Activated CD8-positive, alpha-beta memory T cell treated with anti-CD3 and anti-CD28 coated beads, Interleukin-2, amount 10 ng/mL, durations not matched to agents 7 days and 5 days (primary cell): ENCODE measurements around the gene CALN1. TPM values are rescaled to one million over a fixed set of nuclear protein-coding genes. Genes with fewer than 3 reads are reported as not detected.

ENCODE experiments used
- ATAC-seq: fragments of 150-1000 bp; cut with Tn5 transposase; one replicate; pipeline ENCODE4 v1.10.0; 2021; ENCODE audit warnings: moderate library complexity
- CTCF ChIA-PET: fragments of 350-600 bp; sonication (Branson Sonifier 250); formaldehyde crosslinking; loops from one replicate; lab custom pipeline; 2021; ENCODE audit warnings: antibody characterized with exemption; lab: Charles Lee
- DNase-seq: peaks from one replicate; pipeline ENCODE4 v3.0.0-alpha.2; 2020
- H3K27ac Mint-ChIP-seq: one replicate; pipeline ENCODE4 v1.8.0; 2021; ENCODE audit warnings: mild to moderate bottlenecking, mixed read lengths
- H3K27me3 Mint-ChIP-seq: one replicate; pipeline ENCODE4 v1.8.0; 2021; ENCODE audit warnings: mixed read lengths
- H3K36me3 Mint-ChIP-seq: one replicate; pipeline ENCODE4 v1.8.0; 2021; ENCODE audit warnings: mild to moderate bottlenecking, mixed read lengths
- H3K4me1 Mint-ChIP-seq: one replicate; pipeline ENCODE4 v1.8.0; 2021; ENCODE audit warnings: mixed read lengths
- H3K4me3 Mint-ChIP-seq: one replicate; pipeline ENCODE4 v1.8.0; 2021; ENCODE audit warnings: mild to moderate bottlenecking, moderate library complexity, mixed read lengths
- H3K9me3 Mint-ChIP-seq: one replicate; pipeline ENCODE4 v1.8.0; 2022; ENCODE audit warnings: low read depth, mixed read lengths
- total RNA-seq, 2 experiments: library from RNA; stranded (reverse); gene quantifications; one replicate each; pipeline ENCODE4 v1.2.3, GENCODE V29; 2021

The CALN1 gene
- total RNA-seq, 2 experiments from 2014 or later: not detected

DNA sequence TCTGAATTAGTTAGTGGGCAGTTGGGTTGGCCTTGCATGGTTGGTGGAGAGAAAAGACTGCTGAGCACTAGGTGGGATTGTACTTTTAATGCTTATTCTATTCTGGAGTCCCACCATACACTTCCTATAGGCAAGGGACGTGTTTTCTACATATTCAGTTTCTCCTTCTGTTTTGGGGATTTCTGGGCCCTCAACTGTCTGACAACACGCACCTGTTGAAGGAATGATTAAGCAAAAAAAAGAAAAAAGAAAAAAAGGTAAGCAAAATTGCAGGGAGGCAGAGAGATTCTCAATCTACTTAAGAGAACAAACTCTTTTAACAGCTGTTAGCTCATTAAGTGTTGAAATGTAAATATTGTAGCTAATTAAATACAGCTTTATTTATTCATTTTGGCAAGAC, 541.3 kb downstream of the CALN1 start:
- Mint-ChIP-seq H3K27ac (no peak overlapping the region), H3K9me3 (peaks cover 16% of the 10 kb centered on the region), H3K36me3 (peaks cover 1% of the 10 kb centered on the region), H3K4me3 (no peak overlapping the region), H3K27me3 (no peaks in the 10 kb centered on the region), H3K4me1 (no peaks in the 10 kb centered on the region)
- no peak for ATAC-seq
- DNase-seq: no peak
- CTCF ChIA-PET: no interaction called here

DNA sequence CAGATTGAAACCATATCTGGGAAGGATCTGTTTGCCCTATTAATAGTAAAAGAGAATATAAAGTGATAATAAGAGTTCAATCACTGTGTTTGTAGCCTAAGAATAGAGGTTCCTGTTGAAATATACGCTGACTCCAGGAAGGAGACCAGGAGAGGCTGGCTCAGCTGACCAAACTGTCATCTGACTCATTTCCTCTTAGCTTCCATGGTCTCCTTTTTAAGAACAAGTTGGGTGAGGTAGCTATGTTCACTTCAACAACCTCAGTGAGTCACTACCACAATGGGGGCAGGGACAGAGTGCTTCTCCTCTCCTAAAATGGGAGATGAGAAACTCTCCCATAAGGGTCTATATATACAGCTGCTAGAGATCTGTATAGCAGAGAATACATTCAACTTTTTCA, 543.3 kb downstream of the CALN1 start:
- no peaks in the 10 kb centered on the region for H3K27me3 Mint-ChIP-seq
- H3K4me1 Mint-ChIP-seq: no peaks in the 10 kb centered on the region
- no peak for ATAC-seq
- CTCF ChIA-PET: no interaction called here
- H3K27ac Mint-ChIP-seq: no peak overlapping the region
- H3K36me3 Mint-ChIP-seq: peaks cover 1% of the 10 kb centered on the region
- H3K4me3 Mint-ChIP-seq: no peak overlapping the region
- DNase-seq: no peak
- peaks cover 17% of the 10 kb centered on the region for H3K9me3 Mint-ChIP-seq

DNA sequence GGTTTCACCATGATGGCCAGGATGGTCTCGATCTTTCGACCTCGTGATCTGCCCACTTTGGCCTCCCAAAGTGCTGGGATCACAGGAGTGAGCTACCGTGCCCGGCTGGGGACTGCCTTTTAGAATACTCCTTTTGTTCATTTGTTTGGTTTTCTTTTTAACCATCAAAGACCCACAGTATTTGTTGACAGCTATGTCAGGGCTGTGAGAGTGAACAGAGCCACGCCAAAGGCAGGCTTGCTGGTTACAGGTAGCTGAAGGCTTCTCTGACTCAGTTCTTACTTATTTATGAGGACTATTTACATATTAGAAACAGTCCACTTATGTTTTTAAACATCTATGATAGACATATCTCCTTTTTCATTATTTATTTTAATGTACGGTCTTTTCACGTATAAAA, 544.5 kb downstream of the CALN1 start:
- DNase-seq (no peak), ATAC-seq (no peak)
- Mint-ChIP-seq H3K9me3 (peaks cover 18% of the 10 kb centered on the region), H3K27me3 (no peaks in the 10 kb centered on the region), H3K36me3 (peaks cover 1% of the 10 kb centered on the region), H3K27ac (no peak overlapping the region), H3K4me1 (no peaks in the 10 kb centered on the region), H3K4me3 (no peak overlapping the region)
- CTCF ChIA-PET: no interaction called here

DNA sequence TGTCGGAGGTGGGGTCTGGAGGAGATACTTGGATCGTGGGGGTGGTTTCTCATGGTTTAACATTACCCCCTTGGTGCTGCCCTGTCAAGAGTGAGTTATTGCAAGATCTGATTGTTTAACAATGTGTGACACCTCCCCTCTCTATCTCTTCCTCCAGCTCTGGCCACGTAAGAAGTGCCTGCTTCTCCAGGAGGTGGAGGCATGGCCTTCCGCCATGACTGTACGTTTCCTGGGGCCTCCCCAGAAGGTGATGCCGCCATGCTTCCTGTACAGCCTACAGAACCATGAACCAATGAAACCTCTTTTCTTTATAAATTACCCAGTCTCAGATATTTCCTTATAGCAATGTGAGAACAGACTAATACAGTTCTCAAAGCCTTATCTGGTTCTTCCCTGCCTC, 547.0 kb downstream of the CALN1 start:
- CTCF ChIA-PET: no interaction called here
- no peaks in the 10 kb centered on the region for H3K27me3 Mint-ChIP-seq
- H3K9me3 Mint-ChIP-seq: peaks cover 19% of the 10 kb centered on the region
- peaks cover 1% of the 10 kb centered on the region for H3K36me3 Mint-ChIP-seq
- H3K4me3 Mint-ChIP-seq: no peak overlapping the region
- no peaks in the 10 kb centered on the region for H3K4me1 Mint-ChIP-seq
- ATAC-seq: no peak
- H3K27ac Mint-ChIP-seq: no peak overlapping the region
- no peak for DNase-seq

DNA sequence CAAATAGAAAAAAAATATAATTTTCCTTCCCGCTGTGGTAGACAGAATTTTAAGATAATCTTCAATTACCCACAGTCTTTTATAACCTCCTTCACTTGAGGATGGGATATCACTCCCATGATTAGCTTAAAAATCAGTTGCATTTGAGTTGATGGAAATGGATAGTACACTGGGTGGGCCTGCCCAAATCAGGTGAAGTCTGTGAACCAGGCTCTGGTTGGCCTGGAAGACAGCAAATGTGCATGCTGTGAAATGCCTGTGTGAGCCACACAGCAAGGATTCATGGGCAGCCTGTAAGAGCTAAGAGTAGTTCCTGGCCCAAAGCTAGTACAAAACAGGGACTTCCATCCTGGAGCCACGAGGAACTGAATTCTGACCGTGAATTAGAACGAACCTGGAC, 548.0 kb downstream of the CALN1 start:
- ATAC-seq: no peak
- H3K27ac Mint-ChIP-seq: no peak overlapping the region
- no peaks in the 10 kb centered on the region for H3K4me1 Mint-ChIP-seq
- DNase-seq: no peak
- peaks cover 16% of the 10 kb centered on the region for H3K9me3 Mint-ChIP-seq
- CTCF ChIA-PET: interaction anchor here (1.1 kb wide), 1 partner anchor 10 kb away, joined by 3 read pairs; no protein-coding TSS in a partner anchor
- H3K36me3 Mint-ChIP-seq: peaks cover 1% of the 10 kb centered on the region
- H3K27me3 Mint-ChIP-seq: no peaks in the 10 kb centered on the region
- no peak overlapping the region for H3K4me3 Mint-ChIP-seq

DNA sequence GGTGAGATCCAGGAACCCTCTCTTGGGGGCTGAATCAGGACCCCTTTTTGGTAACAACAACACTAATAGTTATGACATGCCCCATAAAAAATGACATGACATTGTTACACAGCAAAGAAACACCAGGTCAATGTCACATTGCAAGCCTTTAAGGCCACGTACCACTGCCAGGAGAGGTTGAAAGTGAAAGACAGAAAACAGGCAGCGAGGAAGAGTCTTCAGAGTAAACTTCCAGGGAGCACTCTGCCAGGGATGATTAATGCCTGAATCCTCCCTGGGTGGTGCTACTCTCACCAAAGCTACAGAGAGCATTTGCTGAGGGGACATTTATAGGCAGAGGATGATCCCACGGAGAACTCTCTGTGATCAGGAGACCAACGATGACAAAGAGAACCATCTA, 551.6 kb downstream of the CALN1 start:
- Mint-ChIP-seq H3K4me1 (no peaks in the 10 kb centered on the region), H3K27me3 (no peaks in the 10 kb centered on the region), H3K4me3 (no peak overlapping the region), H3K9me3 (peaks cover 20% of the 10 kb centered on the region), H3K27ac (no peak overlapping the region), H3K36me3 (no peaks in the 10 kb centered on the region)
- DNase-seq: no peak
- ATAC-seq: no peak
- CTCF ChIA-PET: no interaction called here

DNA sequence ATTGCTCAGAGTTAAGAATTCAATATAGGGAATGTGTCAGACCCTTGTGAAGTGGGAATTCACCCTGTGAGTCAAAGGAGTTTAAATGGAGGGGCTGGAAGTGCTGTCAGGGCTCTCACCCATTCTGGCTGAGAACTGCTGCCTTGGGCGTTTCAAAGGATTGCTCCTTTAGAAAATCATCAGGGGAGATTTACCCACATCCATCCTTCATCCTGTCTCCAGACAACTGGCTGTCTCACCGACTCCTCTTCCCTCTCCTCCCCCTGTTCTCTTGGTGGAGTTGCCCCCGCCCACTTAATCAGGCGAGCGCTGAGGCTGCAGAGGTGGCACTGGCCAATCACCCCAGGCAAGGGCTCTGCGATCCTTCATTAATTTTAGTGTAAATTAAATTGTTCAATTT, 554.8 kb downstream of the CALN1 start:
- Mint-ChIP-seq H3K4me1 (no peaks in the 10 kb centered on the region), H3K27ac (no peak overlapping the region)

DNA sequence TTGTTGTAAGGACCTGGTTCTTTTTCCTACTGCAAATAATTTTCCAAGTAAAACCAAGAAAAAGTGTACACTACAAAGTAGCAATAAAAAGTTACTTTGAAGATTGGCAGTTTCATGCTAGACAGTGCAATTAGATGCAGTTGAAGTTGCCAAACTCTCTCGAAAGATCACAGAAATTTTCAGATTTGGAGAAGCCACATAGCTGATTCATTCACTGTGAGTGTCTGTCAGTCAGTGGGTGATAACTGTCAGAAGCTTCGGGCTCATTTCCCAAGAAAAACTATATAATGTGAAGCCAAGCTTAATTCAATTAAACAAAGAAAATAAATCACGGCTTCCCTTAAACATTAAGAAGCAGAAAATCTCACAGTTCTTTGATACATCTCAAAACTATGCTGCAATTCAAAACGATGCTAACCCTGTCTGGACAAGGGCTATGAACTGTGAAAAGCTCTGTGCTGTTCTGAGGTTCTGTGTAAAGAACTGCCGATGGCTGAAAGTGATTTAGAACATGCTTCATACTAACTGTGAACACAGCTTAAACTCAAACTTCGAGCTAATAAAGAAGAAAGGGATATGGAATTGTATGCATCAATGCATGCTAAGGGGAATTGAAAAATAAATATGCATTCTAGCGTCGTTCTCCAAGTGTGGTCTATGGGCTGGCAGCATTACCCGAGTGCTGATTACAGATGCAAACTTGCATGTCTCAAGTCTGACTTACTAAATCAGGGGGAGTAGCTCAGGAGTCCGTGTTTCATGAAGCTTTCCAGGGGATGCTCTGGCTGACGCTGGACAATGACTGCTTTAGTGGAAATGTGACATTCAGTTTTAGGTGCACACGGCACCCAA, 557.4 kb downstream of the CALN1 start:
- Mint-ChIP-seq H3K27me3 (no peaks in the 10 kb centered on the region), H3K36me3 (no peaks in the 10 kb centered on the region), H3K4me1 (no peaks in the 10 kb centered on the region), H3K4me3 (no peak overlapping the region), H3K27ac (no peak overlapping the region), H3K9me3 (peaks cover 14% of the 10 kb centered on the region)
- ATAC-seq (no peak), DNase-seq (no peak)
- CTCF ChIA-PET: no interaction called here

More for the DNA sequence above, 554.8 kb downstream of the CALN1 start:
- Mint-ChIP-seq H3K27me3 (no peaks in the 10 kb centered on the region), H3K36me3 (no peaks in the 10 kb centered on the region), H3K9me3 (peaks cover 14% of the 10 kb centered on the region), H3K4me3 (no peak overlapping the region)
- CTCF ChIA-PET: no interaction called here
- no peak for ATAC-seq
- no peak for DNase-seq

DNA sequence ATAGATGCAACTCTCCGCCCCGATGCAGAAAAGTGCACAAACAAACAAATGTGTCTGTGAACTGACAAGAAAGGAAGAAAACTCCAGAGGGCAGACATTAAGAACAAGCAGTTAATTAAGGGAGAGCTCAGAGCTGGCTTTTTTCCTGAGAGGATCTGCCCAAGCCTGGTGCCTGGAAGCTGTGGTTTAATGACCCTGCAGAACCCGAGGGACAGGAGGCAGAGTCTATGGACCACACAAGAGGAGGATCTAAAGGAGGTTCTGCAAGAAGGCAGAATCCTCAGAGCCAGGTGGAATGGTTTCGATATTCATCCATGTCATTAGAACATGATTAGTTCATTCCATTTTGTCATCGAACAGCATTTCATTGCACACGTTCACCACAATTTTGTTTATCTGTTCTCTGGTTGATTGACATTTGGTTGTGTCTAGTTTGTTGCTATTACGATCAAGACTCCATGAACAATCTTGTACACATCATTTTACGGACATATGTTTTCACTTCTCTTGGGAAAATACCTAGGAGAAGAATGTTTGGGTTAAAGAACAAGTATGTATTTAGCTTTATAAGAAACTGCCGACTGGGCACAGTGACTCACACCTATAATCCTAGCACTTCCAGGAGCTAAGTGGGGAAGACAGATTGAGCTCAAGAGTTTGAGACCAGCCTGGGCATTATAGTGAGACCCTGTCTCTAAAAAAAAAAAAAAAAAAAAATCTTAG, 560.2 kb downstream of the CALN1 start:
- CTCF ChIA-PET: no interaction called here

DNA sequence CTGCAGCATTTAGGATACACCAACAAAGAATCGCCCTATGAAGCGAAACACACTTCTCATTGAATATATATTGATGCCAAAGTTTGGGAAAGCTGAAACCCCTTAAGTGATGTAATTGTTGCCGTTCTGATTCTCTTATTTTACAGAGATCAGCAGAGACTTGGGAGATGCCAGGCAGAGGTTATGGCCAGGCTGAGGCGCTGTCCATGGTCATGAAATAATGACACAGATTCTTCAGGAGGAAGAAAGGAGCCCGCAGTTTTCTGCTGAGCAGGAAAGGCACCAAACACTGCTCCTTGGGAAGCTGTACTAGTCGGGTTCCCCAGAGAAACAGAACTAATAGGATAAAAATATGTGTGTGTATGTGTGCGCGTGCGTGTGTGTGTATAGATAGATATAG, 566.0 kb downstream of the CALN1 start:
- CTCF ChIA-PET: no interaction called here
- Mint-ChIP-seq H3K4me3 (no peak overlapping the region), H3K4me1 (no peaks in the 10 kb centered on the region), H3K9me3 (peaks cover 10% of the 10 kb centered on the region), H3K36me3 (no peaks in the 10 kb centered on the region), H3K27me3 (no peaks in the 10 kb centered on the region), H3K27ac (no peak overlapping the region)
- DNase-seq: no peak
- ATAC-seq: no peak

More for the DNA sequence above, 560.2 kb downstream of the CALN1 start:
- H3K36me3 Mint-ChIP-seq: no peaks in the 10 kb centered on the region
- no peak for ATAC-seq
- H3K4me3 Mint-ChIP-seq: no peak overlapping the region
- no peak overlapping the region for H3K27ac Mint-ChIP-seq
- H3K4me1 Mint-ChIP-seq: no peaks in the 10 kb centered on the region
- peaks cover 11% of the 10 kb centered on the region for H3K9me3 Mint-ChIP-seq
- no peak for DNase-seq
- H3K27me3 Mint-ChIP-seq: no peaks in the 10 kb centered on the region

DNA sequence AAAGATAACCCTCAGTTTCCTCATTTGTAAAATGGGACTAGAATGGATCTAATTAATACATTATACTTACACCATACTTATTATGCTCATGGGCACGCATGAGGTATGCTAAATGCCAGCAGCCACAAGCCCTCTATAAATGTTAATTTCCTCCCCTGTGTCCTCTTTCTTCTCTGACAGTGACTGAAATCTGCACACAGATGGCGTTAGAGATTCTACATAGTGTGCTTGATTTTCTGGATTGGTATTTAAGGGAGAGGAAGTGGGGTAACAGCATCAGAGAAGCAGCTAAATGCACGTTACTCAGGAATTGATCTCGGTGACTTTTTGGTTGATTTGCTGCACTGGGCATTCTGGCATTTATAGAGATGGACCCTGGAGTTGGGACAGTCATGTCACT, 568.5 kb downstream of the CALN1 start:
- ATAC-seq: no peak
- no peaks in the 10 kb centered on the region for H3K27me3 Mint-ChIP-seq
- no peaks in the 10 kb centered on the region for H3K4me1 Mint-ChIP-seq
- H3K36me3 Mint-ChIP-seq: no peaks in the 10 kb centered on the region
- CTCF ChIA-PET: no interaction called here
- no peak overlapping the region for H3K27ac Mint-ChIP-seq
- H3K4me3 Mint-ChIP-seq: no peak overlapping the region
- no peak for DNase-seq
- peaks cover 7% of the 10 kb centered on the region for H3K9me3 Mint-ChIP-seq

DNA sequence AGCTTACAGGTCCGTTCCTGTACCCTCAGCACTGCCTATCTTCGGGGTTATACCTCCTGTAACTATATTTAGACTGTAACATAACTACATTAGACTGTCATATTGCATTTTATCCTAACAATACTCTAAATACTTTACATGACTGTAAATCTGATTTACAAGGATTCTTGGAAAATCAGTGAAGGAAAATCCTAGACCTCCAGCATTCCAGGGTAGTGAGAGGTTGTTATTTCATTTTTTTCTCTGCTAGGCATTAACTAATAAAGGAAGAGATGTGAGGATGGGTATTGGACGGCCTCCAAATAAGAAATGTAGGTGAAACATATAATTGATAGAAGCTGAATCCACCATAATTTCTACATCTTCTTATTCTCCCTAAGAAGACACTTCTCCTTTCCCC, 569.4 kb downstream of the CALN1 start:
- H3K4me3 Mint-ChIP-seq: no peak overlapping the region
- ATAC-seq (no peak), DNase-seq (no peak)
- H3K36me3 Mint-ChIP-seq: no peaks in the 10 kb centered on the region
- peaks cover 6% of the 10 kb centered on the region for H3K9me3 Mint-ChIP-seq
- no peak overlapping the region for H3K27ac Mint-ChIP-seq
- CTCF ChIA-PET: no interaction called here
- no peaks in the 10 kb centered on the region for H3K27me3 Mint-ChIP-seq
- no peaks in the 10 kb centered on the region for H3K4me1 Mint-ChIP-seq

DNA sequence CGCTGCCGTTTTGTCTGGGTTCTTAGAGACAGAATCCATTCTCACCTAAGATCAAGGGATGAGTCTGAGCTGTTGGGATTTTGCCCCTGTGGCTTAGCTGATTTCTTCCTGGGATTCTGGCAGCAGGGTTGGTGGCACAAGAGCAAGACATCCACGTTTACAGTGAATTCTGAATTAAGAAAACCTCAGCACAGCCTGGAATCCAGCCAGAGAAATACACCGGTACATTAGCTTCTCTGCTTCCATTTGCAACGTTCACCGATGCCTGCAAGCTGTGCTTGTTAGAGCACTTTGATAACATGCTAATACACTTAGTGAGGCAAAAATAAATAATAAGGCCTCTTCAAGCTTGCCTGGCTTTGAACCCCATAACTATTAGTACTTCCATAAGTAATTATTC, 569.8 kb downstream of the CALN1 start:
- no peaks in the 10 kb centered on the region for H3K4me1 Mint-ChIP-seq

DNA sequence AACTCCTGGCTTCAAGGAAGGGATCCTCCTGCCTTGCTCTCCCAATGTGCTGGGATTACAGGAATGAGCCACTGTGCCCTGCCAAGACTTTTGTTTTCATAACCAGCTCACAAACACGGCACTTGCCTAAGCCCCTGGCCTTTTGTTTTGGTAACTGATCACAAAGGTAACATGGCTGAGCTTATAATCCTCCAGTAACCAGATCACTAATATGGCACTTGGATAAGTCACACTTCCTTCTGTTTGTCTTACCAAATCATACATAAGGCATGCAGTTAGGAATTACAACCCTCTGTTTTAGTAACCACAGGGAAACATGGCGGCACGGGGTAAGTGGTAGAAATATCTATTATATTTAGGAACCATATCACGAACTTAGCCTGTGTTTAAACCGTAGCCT, 577.1 kb downstream of the CALN1 start:
- H3K27ac Mint-ChIP-seq: no peak overlapping the region
- CTCF ChIA-PET: no interaction called here
- no peaks in the 10 kb centered on the region for H3K27me3 Mint-ChIP-seq
- DNase-seq (no peak), ATAC-seq (no peak)
- H3K36me3 Mint-ChIP-seq: no peaks in the 10 kb centered on the region
- H3K9me3 Mint-ChIP-seq: peaks cover 9% of the 10 kb centered on the region
- H3K4me3 Mint-ChIP-seq: no peak overlapping the region
- no peaks in the 10 kb centered on the region for H3K4me1 Mint-ChIP-seq

More for the DNA sequence above, 569.8 kb downstream of the CALN1 start:
- Mint-ChIP-seq H3K9me3 (peaks cover 9% of the 10 kb centered on the region), H3K27me3 (no peaks in the 10 kb centered on the region), H3K27ac (no peak overlapping the region), H3K4me3 (no peak overlapping the region), H3K36me3 (no peaks in the 10 kb centered on the region)
- DNase-seq: no peak
- no peak for ATAC-seq
- CTCF ChIA-PET: interaction anchor here (0.7 kb wide), 1 partner anchor 437 kb away, joined by 3 read pairs; no protein-coding TSS in a partner anchor
